Right atrium auricular region (tissue), 2 donors: ENCODE measurements around the gene ZNF444. TPM values are rescaled to one million over a fixed set of nuclear protein-coding genes. Genes with fewer than 3 reads are reported as not detected.

Experiments used
- DNase-seq: peaks from one replicate; pipeline ENCODE4 v3.0.0-alpha.2; 2019; ENCODE audit warnings: low spot score
- H3K27ac ChIP-seq, 2 donors: fragments of 200-600 bp; sonication (generic); 1 replicate in 1 of 2; 2 replicates in 1 of 2; pipeline ENCODE4 v1.5.1; 2016 to 2019
- H3K27me3 ChIP-seq, 2 donors: fragments of 200-600 bp; sonication (generic); one replicate each; pipeline versions ENCODE4 v1.5.1 to v1.6.0; 2017 to 2019
- H3K36me3 ChIP-seq: fragments of 200-600 bp; sonication (generic); one replicate; pipeline ENCODE4 v1.5.1; 2016
- H3K4me1 ChIP-seq, 2 donors: fragments of 200-600 bp; sonication (generic); one replicate each; pipeline versions ENCODE4 v1.5.1 to v1.6.0; 2017 to 2019
- H3K4me3 ChIP-seq, 2 donors: fragments of 200-600 bp; sonication (generic); 1 replicate in 1 of 2; 2 replicates in 1 of 2; pipeline ENCODE4 v1.5.1; 2017 to 2019; ENCODE audit warnings: mild to moderate bottlenecking in 1 of 2, moderate library complexity in 1 of 2
- H3K9me3 ChIP-seq, 2 donors: fragments of 200-600 bp; sonication (generic); one replicate each; pipeline ENCODE4 v1.5.1; 2019
- total RNA-seq, 2 donors: library from RNA; depleted of rRNA; stranded (reverse); fragments of >200 nt; gene quantifications; one replicate each; pipeline ENCODE4 v1.1.0, GENCODE V29; 2016
- TF ChIP-seq, protein P1 (sequence below), 2 donors: fragments of 200-600 bp; sonication (generic); IDR thresholded peaks; one replicate each; pipeline ENCODE4 v1.5.1; 2019; ENCODE audit warnings: antibody characterized with exemption in 2 of 2

The ZNF444 gene
- total RNA-seq, 2 donors from 2014 or later, result 26.1 to 30.9 TPM

DNA sequence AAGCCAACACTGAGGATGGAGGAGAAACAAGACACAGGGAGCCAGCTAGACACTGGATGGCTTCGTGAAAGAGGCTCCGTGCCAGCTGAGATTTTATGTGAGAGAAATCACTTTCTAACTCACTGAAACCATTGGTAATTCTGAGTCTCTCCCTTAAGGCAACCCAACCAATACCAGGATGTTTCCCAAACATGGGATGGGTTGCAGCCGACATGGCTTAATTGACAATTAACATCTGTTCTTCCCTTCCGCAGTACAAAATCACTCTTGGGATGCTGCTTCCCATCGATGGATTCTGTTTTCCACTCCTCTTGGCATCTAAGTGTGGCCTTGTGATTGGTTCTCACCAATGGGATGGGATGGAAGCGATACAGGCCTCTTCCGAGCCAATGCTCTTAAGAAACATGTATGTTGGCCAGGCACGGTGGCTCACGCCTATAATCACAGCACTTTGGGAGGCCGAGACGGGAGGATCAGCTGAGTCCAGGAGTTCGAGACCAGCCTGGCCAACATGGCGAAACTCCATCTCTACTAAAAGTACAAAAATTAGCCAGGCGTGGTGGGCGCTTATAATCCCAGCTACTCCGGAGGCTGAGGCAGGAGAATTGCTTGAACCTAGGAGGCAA lies 17.7 kb upstream of the ZNF444 start:
- no peak for DNase-seq
- Histone ChIP-seq H3K27me3 (no peaks in the 10 kb centered on the region), H3K4me1 (peaks cover 0 to 26% of the 10 kb centered on the region in 2 donors), H3K9me3 (no peaks in the 10 kb centered on the region), H3K27ac (no peak overlapping the region), H3K36me3 (no peaks in the 10 kb centered on the region), H3K4me3 (no peak overlapping the region)
- TF ChIP-seq, protein P1, sequence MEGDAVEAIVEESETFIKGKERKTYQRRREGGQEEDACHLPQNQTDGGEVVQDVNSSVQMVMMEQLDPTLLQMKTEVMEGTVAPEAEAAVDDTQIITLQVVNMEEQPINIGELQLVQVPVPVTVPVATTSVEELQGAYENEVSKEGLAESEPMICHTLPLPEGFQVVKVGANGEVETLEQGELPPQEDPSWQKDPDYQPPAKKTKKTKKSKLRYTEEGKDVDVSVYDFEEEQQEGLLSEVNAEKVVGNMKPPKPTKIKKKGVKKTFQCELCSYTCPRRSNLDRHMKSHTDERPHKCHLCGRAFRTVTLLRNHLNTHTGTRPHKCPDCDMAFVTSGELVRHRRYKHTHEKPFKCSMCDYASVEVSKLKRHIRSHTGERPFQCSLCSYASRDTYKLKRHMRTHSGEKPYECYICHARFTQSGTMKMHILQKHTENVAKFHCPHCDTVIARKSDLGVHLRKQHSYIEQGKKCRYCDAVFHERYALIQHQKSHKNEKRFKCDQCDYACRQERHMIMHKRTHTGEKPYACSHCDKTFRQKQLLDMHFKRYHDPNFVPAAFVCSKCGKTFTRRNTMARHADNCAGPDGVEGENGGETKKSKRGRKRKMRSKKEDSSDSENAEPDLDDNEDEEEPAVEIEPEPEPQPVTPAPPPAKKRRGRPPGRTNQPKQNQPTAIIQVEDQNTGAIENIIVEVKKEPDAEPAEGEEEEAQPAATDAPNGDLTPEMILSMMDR (IDR thresholded peaks at IDR 0.05), result no peak

DNA sequence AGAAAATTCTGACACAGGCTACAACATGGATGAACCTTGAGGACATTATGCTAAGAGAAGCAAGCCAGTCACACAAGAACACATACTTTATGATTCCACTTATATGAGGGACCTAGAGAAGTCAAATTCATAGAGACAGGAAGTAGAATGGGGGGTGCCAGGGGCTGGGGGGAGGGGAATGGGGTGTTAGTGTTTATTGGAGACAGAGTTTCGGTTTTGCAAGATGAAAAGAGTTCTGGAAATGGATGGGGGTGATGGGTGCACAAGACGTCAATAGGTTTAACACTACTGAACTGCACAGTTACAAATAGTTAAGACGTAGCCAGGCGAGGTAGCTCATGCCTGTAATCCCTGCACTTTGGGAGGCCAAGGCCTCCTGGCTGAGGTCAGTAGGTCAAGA lies 16.5 kb upstream of the ZNF444 start:
- TF ChIP-seq, protein P1 (IDR thresholded peaks at IDR 0.05), result no peak
- H3K4me1 ChIP-seq, result peaks cover 0 to 14% of the 10 kb centered on the region in 2 donors
- no peaks in the 10 kb centered on the region for H3K27me3 ChIP-seq
- no peak for DNase-seq
- H3K9me3 ChIP-seq, result no peaks in the 10 kb centered on the region
- H3K36me3 ChIP-seq, result no peaks in the 10 kb centered on the region
- H3K27ac ChIP-seq, result no peak overlapping the region
- no peak overlapping the region for H3K4me3 ChIP-seq

DNA sequence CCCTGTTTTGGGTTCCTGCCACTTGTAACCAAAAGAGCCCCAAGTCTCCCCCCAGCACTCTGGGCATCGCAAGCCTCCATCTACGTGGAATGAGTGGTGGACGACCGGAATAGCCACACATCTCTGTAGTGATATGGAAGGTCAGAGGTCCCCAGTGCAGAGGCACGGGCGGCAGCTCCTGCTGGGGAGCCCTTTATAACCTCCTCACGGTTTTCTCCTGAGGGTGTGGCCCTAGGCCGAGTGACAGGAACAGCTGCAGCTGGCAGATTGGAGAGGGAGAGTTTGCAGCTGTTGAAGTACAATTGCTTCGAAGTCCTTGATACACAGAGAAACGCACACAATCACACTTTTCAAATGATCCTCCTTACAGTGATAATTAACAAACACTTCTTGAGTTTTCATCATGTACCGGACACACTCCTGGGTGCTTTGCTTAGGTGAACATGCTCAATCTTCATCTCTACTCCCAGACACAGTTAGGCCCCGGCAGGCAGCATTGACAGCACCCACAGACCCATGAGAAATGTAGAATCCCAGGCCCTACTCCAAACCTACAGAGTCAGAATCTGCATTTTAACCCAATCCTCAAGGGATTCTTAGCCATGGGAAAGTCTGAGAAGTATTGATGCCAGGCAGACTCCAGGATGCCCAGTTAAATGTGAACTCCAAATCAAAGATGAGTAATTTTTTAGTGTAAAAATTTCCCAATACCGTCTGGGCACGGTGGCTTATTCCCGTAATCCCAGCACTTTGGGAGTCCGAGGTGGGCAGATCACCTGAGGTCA lies 15.1 kb upstream of the ZNF444 start:
- peaks cover 0 to 6% of the 10 kb centered on the region in 2 donors for H3K4me1 ChIP-seq
- H3K36me3 ChIP-seq, result no peaks in the 10 kb centered on the region
- no peaks in the 10 kb centered on the region for H3K9me3 ChIP-seq
- H3K27ac ChIP-seq, result no peak overlapping the region
- no peak for DNase-seq
- TF ChIP-seq, protein P1 (IDR thresholded peaks at IDR 0.05), result no peak
- no peaks in the 10 kb centered on the region for H3K27me3 ChIP-seq
- H3K4me3 ChIP-seq, result no peak overlapping the region

DNA sequence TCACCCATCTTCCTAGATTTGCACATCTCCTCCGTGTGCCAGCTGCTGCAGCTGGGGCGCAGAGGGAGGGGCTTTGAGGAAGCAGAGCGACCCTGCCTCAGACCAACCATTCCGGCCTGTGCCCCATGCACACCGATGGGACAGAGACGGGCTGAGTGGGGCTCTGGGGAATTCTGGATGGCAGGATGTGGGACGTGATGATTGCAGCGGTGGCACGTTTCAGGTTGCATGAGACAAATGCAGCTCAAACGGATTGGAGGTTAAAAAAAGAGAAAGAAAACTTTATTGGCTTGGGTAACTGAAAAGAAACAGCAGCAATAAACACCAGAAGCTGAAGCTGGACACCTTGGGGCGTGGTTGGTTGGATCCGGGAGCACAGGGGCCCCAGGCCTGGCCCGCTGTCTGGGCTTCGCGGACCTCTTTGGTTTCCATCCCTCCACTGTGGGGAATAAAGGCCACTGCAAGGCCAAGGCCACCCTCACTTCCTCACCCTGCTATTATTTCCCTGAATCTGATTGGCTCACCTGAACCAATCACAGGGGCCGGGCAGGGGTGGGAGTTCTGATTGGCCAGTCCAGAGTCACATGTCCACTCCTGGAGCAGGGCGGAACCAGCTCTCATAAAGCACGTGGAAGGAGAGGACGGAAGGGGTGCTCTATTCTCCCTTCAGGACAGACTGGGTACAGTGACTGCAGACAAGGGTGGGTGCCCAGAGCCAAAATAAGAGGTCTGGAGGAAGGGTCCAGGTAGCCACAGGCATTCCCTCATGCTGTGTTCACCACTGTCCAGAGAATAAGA lies 13.9 kb upstream of the ZNF444 start:
- TF ChIP-seq, protein P1 (IDR thresholded peaks at IDR 0.05), result no peak
- H3K27me3 ChIP-seq, result no peaks in the 10 kb centered on the region
- no peak for DNase-seq

DNA sequence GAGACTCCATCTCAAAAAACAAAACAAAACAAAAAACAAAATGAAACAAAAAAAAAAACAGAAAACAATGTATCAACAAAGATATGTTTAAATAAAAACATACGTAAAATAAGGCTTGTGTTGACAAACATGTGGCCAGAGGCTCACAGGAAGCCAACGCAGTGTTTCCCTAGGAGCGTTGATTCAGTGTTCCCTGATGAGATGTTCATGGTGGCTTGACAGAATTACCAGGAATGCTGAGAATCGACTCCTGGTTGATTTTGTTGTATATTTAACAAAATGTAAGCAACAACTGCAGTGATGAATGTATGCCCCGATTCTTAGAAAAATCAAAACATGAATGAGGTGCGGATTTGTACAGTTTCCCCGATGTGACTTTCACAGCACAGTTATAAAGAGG lies 11.1 kb upstream of the ZNF444 start:
- Histone ChIP-seq H3K36me3 (no peaks in the 10 kb centered on the region), H3K27me3 (no peaks in the 10 kb centered on the region), H3K4me3 (no peak overlapping the region), H3K9me3 (no peaks in the 10 kb centered on the region), H3K27ac (no peak overlapping the region), H3K4me1 (peaks cover 0 to 12% of the 10 kb centered on the region in 2 donors)
- no peak for DNase-seq
- TF ChIP-seq, protein P1 (IDR thresholded peaks at IDR 0.05), result no peak

More for the DNA sequence above, 13.9 kb upstream of the ZNF444 start:
- Histone ChIP-seq H3K36me3 (no peaks in the 10 kb centered on the region), H3K4me3 (no peak overlapping the region), H3K9me3 (no peaks in the 10 kb centered on the region), H3K27ac (no peak overlapping the region), H3K4me1 (peaks cover 0 to 8% of the 10 kb centered on the region in 2 donors)
